Measurements from ENCODE around the gene PDLIM1. TPM values are rescaled to one million over a fixed set of nuclear protein-coding genes. Genes with fewer than 3 reads are reported as not detected.
A peak's percentile ranks its signal among the peaks of the same experiment; 100 is the strongest.

Gene PDLIM1
- total RNA-seq, 1 donor from 2014 or later = 41.1 TPM

- DNase-seq = no peak
Measured at GRCh38 chr10:95288303-95288702, 2.5 kb downstream of the PDLIM1 start.

GRCh38 chr10:95287281-95287680 lies 3.5 kb downstream of the PDLIM1 start:
- DNase-seq = no peak

GRCh38 chr10:95286707-95287106 lies 4.1 kb downstream of the PDLIM1 start:
- no peak for DNase-seq

- no peak for DNase-seq
Measured at GRCh38 chr10:95285556-95285955, 5.2 kb downstream of the PDLIM1 start.

- no peak for DNase-seq
Measured at GRCh38 chr10:95284807-95285206, 6.0 kb downstream of the PDLIM1 start.

- no peak for DNase-seq
Measured at GRCh38 chr10:95282107-95282506, 8.7 kb downstream of the PDLIM1 start.

GRCh38 chr10:95281206-95281605 lies 9.6 kb downstream of the PDLIM1 start:
- no peak for DNase-seq

- DNase-seq = no peak
Measured at GRCh38 chr10:95280637-95281036, 10.2 kb downstream of the PDLIM1 start.

- DNase-seq = no peak
Measured at GRCh38 chr10:95279042-95279820, 11.6 kb downstream of the PDLIM1 start.

- DNase-seq = no peak
Measured at GRCh38 chr10:95278061-95278988, 12.5 kb downstream of the PDLIM1 start.

- DNase-seq = no peak
Measured at GRCh38 chr10:95277614-95278013, 13.2 kb downstream of the PDLIM1 start.

GRCh38 chr10:95277201-95277570 lies 13.6 kb downstream of the PDLIM1 start:
- no peak for DNase-seq

GRCh38 chr10:95276367-95277200 lies 14.2 kb downstream of the PDLIM1 start:
- DNase-seq = no peak

GRCh38 chr10:95275726-95276366 lies 15.0 kb downstream of the PDLIM1 start:
- no peak for DNase-seq

GRCh38 chr10:95273393-95274312 lies 17.1 kb downstream of the PDLIM1 start:
- no peak for DNase-seq

- DNase-seq = peak; percentile 24
Measured at GRCh38 chr10:95268438-95268837, 22.4 kb downstream of the PDLIM1 start.

- no peak for DNase-seq
Measured at GRCh38 chr10:95267251-95267650, 23.6 kb downstream of the PDLIM1 start.

GRCh38 chr10:95266674-95267095 lies 24.1 kb downstream of the PDLIM1 start:
- DNase-seq = peak; percentile 56

GRCh38 chr10:95265572-95265971 lies 25.2 kb downstream of the PDLIM1 start:
- DNase-seq = no peak

- no peak for DNase-seq
Measured at GRCh38 chr10:95264227-95265051, 26.4 kb downstream of the PDLIM1 start.

Data from tongue (tissue), 2 donors.